Bone marrow (tissue), 2 donors: Measurements from ENCODE around the gene CRIM1.
A peak's percentile ranks its signal among the peaks of the same experiment; 100 is the strongest.

Experiments used
- DNase-seq, 2 donors: peaks; one replicate each; lab custom pipeline; 2025; lab: John Stamatoyannopoulos, UW

CRIM1 gene

GRCh38 chr2:36456227-36457175 lies 100.9 kb downstream of the CRIM1 start:
- no peak for DNase-seq

- no peak for DNase-seq
Measured at GRCh38 chr2:36458106-36458505, 102.5 kb downstream of the CRIM1 start.

DNA sequence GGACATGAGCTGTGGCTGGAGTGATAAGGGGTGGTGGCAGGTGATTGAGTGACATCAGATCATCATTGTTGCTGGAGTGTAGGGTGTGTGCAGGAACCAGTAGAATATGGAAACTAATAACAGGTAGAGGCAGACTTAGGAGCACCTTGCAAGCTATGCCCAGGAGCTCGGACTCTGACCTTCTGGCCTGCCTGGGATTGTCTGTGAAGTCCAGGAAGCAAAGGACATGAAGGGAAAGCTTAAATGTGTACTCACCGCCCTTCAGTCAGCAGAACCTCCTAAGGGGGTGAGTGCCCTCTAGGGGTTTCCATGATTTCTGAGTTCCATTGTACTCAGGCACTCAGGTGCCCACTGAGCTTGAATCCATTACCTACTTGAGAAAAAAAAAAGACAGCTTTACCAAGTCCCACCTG lies 104.2 kb downstream of the CRIM1 start:
- DNase-seq = no peak

DNA sequence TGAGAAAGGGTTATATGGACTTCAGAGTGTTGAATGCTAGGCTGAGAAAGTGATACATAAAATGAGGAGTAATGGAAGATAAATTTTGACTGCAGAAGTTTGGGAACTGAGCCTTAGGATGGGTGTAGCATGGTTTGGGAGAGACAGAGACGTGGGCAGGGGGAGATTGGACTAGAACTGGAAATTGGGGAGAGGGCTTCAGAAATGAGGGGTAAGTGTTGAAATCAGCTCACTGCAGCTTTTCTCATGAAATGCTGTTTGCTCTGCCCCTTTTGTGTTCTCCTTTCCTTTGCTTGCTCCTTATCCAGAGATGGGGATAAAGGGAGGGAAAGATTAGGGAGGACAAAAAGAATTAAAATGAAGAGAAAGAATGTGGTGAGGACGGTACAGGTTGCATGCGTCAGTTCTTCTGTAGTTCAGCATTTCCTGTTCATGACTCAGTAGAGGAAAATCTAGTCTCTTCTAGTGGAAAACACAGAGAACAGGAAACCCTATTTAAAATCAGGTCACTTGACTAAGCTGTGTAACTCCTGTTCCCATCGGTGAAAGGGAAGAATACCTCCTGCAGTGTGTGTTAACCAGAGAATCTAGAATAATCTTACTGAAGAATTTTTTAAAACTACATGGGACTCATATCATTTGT lies 105.6 kb downstream of the CRIM1 start:
- DNase-seq = peak in 1 of 2 donors; percentile 42

DNA sequence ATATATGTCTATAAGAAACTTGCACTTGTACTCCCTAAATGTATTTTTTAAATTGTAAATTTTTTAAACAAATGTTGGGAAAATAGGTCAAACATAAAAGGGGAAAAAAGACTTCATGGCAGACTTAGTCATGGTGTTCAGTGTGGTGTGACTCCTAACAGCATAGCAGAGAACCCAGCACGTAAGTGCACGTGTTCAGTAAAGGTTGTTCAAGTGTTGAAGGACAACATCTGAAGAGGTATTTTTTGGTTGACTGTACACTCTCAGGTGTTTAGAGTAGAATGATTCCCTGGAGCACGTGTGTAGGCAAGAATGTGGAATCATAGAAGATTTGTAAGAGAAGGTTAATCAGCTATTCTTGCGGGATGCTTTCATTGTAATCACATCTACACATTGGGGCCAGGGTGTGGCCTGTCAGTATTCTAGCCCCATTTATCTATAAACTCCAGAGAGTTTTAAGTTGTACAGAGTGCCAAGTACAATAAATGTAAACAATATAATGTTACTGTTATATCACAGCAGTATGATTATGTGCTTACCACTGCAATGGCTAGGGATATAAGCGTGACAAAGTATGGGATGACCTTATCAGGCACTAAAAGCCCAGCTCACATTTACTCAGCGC lies 106.8 kb downstream of the CRIM1 start:
- DNase-seq = no peak

- no peak for DNase-seq
Measured at GRCh38 chr2:36463365-36463764, 107.8 kb downstream of the CRIM1 start.

- no peak for DNase-seq
Measured at GRCh38 chr2:36464006-36464721, 108.6 kb downstream of the CRIM1 start.

GRCh38 chr2:36466135-36466534 lies 110.6 kb downstream of the CRIM1 start:
- DNase-seq = no peak

GRCh38 chr2:36468463-36469105 lies 113.0 kb downstream of the CRIM1 start:
- DNase-seq = no peak

GRCh38 chr2:36469106-36469477 lies 113.5 kb downstream of the CRIM1 start:
- DNase-seq = no peak

- DNase-seq = no peak
Measured at GRCh38 chr2:36469710-36470109, 114.1 kb downstream of the CRIM1 start.

DNA sequence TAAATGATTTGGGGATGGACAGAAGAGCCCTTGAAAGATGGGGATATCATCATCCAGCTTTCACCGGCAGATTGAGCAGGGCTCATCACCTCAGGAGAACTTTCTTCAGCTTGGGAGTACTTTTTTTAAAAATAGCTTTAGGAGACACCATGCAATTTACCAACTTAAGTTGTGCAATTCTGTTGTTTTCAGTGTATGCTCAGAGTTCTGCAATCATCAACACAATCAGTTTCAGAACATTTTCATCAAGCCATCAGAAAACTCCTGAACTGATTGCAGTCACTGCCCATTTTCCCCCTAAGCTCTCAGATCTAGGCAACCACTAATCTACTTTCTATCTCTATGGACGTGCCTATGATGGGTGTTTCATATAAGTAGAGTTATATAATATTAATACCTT lies 117.7 kb downstream of the CRIM1 start:
- no peak for DNase-seq

DNA sequence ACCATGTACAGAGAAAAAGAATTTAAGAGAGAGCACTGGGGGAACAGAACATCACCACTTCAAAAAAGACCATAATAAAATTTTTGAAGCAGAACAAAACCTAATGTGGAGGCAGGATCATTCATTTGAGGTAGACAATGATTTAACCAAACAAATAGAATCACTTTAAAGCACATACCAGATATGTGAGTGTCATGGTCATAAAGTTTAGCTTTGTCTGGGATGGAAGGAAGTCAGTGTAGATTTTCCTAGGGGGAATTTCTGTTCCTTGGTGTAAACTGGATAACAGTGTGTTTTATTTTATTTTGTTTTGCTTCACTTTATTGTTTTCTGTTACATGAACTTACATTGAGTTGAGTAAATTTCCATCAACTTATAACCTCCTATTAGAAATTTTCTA lies 120.8 kb downstream of the CRIM1 start:
- DNase-seq = no peak

DNA sequence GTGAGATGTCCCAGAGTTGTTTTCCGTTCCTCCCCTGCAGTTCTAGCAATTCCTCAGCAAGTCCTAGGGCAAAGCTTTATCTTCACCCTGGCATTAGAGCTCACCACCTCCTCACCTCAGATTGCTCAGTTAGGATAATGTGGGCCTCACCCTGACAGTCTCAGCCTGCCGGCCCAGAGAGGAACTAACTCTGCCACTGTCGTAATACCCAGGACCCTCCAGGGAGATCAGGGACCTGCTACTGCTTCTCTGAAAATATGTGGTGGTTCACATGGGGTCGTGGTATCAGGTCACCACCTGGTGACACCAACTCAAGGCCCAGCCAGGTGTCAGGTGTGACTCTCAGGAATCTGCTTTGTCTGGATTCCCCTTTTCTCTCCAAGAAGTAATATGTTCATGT lies 121.7 kb downstream of the CRIM1 start:
- no peak for DNase-seq

GRCh38 chr2:36477746-36478145 lies 122.2 kb downstream of the CRIM1 start:
- DNase-seq = peak in 1 of 2 donors; percentile 65

- peak in 1 of 2 donors; percentile 61 for DNase-seq
Measured at GRCh38 chr2:36478332-36478738, 122.8 kb downstream of the CRIM1 start.

DNA sequence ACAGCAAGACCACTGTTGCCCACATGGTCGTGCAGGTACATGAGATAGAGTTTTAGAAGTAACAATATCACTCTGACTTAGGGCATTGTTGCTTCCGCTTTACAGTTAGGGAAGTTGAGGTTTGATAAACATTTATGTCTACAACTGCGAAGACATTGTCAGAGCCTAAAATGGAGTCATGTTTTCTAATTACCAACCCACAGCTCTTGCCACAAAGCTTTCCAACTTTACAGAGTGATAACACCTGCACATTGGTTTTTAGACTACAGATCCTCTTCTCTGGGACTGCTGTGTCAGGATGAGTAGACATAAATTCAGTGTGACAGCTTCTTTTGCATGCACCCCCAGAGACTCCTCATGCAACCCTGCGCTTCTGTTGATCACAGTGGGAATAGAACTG lies 123.4 kb downstream of the CRIM1 start:
- DNase-seq = peak in 1 of 2 donors; percentile 47

DNA sequence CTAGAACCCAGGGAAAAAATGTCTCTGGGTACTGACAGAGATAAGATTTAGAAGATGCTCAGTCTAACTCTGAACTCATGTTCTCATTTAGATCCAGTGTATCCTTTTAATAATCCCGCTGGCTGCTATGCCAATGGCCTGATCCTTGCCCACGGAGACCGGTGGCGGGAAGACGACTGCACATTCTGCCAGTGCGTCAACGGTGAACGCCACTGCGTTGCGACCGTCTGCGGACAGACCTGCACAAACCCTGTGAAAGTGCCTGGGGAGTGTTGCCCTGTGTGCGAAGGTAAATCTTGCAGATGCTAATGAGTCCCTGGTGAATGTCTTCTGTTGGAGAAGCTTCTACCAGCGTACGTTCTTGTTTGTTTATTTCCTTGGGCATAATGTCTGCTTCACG lies 123.8 kb downstream of the CRIM1 start:
- no peak for DNase-seq

GRCh38 chr2:36480028-36480427 lies 124.5 kb downstream of the CRIM1 start:
- no peak for DNase-seq

GRCh38 chr2:36480636-36481035 lies 125.1 kb downstream of the CRIM1 start:
- DNase-seq = no peak

GRCh38 chr2:36481709-36482108 lies 126.1 kb downstream of the CRIM1 start:
- DNase-seq = no peak
